ENCODE data around the gene PRR23C. TPM values are rescaled to one million over a fixed set of nuclear protein-coding genes. Genes with fewer than 3 reads are reported as not detected.

PRR23C gene
- not detected in 2 replicates for total RNA-seq

GRCh38 chr3:139044366-139045210 lies at the start of gene PRR23C:
Gene PRR23C (minus strand): TSS chr3:139044892. CDS start chr3:139044620, 272 bp downstream.
- peak; percentile 13 for TF ChIP-seq CTCF (IDR thresholded peaks at IDR 0.05; ENCODE audit: insufficient read depth, low read length, poor library complexity, severe bottlenecking)
- H3K36me3 ChIP-seq (ENCODE audit: control insufficient read depth, insufficient read depth, low read length): no peaks in the 10 kb centered on the region
- H3K4me3 ChIP-seq (ENCODE audit: low read depth, low read length): no peak within 1 kb of the TSS
- H3K27me3 ChIP-seq (ENCODE audit: control insufficient read depth, insufficient read depth, low read length): peaks cover 2% of the 10 kb centered on the region
- no peak for DNase-seq (ENCODE audit: low read depth)

- Histone ChIP-seq H3K4me3 (ENCODE audit: low read depth, low read length) (no peak overlapping the region), H3K36me3 (ENCODE audit: control insufficient read depth, insufficient read depth, low read length) (no peaks in the 10 kb centered on the region), H3K27me3 (ENCODE audit: control insufficient read depth, insufficient read depth, low read length) (no peaks in the 10 kb centered on the region)
- no peak for DNase-seq (ENCODE audit: low read depth)
- TF ChIP-seq CTCF (IDR thresholded peaks at IDR 0.05; ENCODE audit: insufficient read depth, low read length, poor library complexity, severe bottlenecking): no peak
Observed at GRCh38 chr3:139093840-139094239, 49.1 kb upstream of the PRR23C start.

- H3K27me3 ChIP-seq (ENCODE audit: control insufficient read depth, insufficient read depth, low read length): no peaks in the 10 kb centered on the region
- no peaks in the 10 kb centered on the region for H3K36me3 ChIP-seq (ENCODE audit: control insufficient read depth, insufficient read depth, low read length)
- no peak overlapping the region for H3K4me3 ChIP-seq (ENCODE audit: low read depth, low read length)
- TF ChIP-seq CTCF (IDR thresholded peaks at IDR 0.05; ENCODE audit: insufficient read depth, low read length, poor library complexity, severe bottlenecking): no peak
- no peak for DNase-seq (ENCODE audit: low read depth)
Observed at GRCh38 chr3:139088462-139089324, 44.0 kb upstream of the PRR23C start.

GRCh38 chr3:139087621-139088020 lies 42.9 kb upstream of the PRR23C start:
- TF ChIP-seq CTCF (IDR thresholded peaks at IDR 0.05; ENCODE audit: insufficient read depth, low read length, poor library complexity, severe bottlenecking): no peak
- no peaks in the 10 kb centered on the region for H3K36me3 ChIP-seq (ENCODE audit: control insufficient read depth, insufficient read depth, low read length)
- DNase-seq (ENCODE audit: low read depth): no peak
- H3K4me3 ChIP-seq (ENCODE audit: low read depth, low read length): no peak overlapping the region
- no peaks in the 10 kb centered on the region for H3K27me3 ChIP-seq (ENCODE audit: control insufficient read depth, insufficient read depth, low read length)

- no peaks in the 10 kb centered on the region for H3K36me3 ChIP-seq (ENCODE audit: control insufficient read depth, insufficient read depth, low read length)
- no peak for TF ChIP-seq CTCF (IDR thresholded peaks at IDR 0.05; ENCODE audit: insufficient read depth, low read length, poor library complexity, severe bottlenecking)
- no peak for DNase-seq (ENCODE audit: low read depth)
- H3K27me3 ChIP-seq (ENCODE audit: control insufficient read depth, insufficient read depth, low read length): no peaks in the 10 kb centered on the region
- no peak overlapping the region for H3K4me3 ChIP-seq (ENCODE audit: low read depth, low read length)
Observed at GRCh38 chr3:139084176-139084575, 39.5 kb upstream of the PRR23C start.
